ENCODE results near the gene KLF15. TPM values are rescaled to one million over a fixed set of nuclear protein-coding genes. Genes with fewer than 3 reads are reported as not detected.

KLF15 gene
- total RNA-seq, 1 donor from 2014 or later, result 19.3 TPM

DNA sequence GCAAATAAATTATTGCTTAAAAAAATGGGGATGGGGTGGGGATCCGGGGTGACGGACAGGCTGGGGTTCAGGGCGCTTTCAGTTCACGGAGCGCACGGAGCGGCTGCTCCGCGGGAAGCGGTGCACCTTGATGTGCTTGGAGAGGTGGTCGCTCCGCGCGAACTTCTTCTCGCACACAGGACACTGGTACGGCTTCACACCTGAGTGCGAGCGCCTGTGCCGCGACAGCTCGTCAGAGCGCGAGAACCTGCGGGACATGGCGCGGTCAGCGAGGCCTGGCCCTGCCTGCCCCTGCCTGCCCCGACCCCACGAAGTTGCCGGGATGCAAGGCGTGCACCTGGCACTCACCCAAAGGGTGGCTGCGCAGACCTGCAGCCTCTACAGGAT, 13.6 kb downstream of the KLF15 start:
- Mint-ChIP-seq H3K4me1 (peaks cover 21% of the 10 kb centered on the region), H3K9me3 (no peaks in the 10 kb centered on the region), H3K4me3 (no peak overlapping the region), H3K27me3 (ENCODE audit: low read depth) (no peaks in the 10 kb centered on the region), H3K27ac (ENCODE audit: unreplicated experiment) (no peak overlapping the region), H3K36me3 (ENCODE audit: low read depth) (peaks cover 2% of the 10 kb centered on the region)
- TF ChIP-seq, protein P1, sequence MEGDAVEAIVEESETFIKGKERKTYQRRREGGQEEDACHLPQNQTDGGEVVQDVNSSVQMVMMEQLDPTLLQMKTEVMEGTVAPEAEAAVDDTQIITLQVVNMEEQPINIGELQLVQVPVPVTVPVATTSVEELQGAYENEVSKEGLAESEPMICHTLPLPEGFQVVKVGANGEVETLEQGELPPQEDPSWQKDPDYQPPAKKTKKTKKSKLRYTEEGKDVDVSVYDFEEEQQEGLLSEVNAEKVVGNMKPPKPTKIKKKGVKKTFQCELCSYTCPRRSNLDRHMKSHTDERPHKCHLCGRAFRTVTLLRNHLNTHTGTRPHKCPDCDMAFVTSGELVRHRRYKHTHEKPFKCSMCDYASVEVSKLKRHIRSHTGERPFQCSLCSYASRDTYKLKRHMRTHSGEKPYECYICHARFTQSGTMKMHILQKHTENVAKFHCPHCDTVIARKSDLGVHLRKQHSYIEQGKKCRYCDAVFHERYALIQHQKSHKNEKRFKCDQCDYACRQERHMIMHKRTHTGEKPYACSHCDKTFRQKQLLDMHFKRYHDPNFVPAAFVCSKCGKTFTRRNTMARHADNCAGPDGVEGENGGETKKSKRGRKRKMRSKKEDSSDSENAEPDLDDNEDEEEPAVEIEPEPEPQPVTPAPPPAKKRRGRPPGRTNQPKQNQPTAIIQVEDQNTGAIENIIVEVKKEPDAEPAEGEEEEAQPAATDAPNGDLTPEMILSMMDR (conservative IDR thresholded peaks at IDR 0.05), result no peak
- no peak for DNase-seq (ENCODE audit: low read depth, low spot score)

DNA sequence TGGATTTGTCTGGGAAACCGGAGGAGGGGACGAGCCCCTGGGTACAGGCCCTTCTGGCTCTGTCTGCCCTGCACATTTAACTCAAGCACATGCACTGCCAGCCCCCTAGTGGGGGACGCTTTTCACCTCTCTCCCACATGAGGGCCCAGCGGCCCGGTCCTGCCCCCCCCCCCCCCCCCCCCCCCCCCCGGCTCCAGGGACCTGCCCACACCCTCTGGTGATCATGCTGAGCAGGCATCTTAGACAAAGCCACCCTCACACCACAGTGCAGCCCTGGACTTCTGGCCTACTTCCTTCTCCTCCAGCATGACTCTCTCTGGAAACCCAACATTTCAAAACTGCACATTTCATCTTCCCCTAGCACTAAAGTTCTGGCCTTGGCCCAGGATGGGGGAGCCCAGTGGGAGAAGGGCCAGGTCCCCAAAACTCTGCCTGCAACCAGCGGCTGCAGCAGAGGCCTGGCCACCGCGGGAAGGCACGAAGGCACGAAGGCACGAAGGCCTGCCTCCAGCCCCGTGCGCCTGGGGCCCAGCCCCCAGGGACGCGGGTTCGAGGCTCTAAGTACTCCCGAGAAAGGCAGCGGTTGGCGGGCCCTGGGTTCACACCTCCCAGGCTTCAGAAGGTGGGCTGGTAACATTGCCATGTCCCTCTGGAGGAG, 14.1 kb downstream of the KLF15 start:
- peaks cover 17% of the 10 kb centered on the region for H3K4me1 Mint-ChIP-seq
- DNase-seq (ENCODE audit: low read depth, low spot score), result peak; percentile 26
- H3K27me3 Mint-ChIP-seq (ENCODE audit: low read depth), result no peaks in the 10 kb centered on the region
- no peaks in the 10 kb centered on the region for H3K36me3 Mint-ChIP-seq (ENCODE audit: low read depth)
- peak overlapping the region; percentile 78 for H3K27ac Mint-ChIP-seq (ENCODE audit: unreplicated experiment)
- H3K9me3 Mint-ChIP-seq, result no peaks in the 10 kb centered on the region
- TF ChIP-seq, protein P1 (conservative IDR thresholded peaks at IDR 0.05), result no peak
- no peak overlapping the region for H3K4me3 Mint-ChIP-seq

DNA sequence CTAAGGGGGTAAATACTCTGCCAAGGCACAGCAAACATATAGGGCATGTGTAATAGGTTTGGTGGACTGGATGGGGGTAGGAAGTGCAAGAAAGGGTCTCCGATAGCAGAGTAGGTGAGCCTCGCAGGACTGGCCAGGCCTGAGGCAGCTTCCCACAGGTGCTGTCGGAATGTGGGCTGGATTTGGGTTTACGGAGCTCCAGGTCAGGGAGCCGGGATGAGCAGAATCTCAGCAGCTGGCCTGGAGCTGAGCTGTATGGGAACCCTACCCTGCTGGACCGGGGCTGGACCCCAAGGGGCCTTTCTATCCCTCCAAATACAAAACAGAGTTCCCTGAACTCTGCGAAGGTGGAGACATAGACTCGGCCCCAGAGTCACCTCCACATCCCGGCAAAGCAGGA, 15.0 kb downstream of the KLF15 start:
- H3K27ac Mint-ChIP-seq (ENCODE audit: unreplicated experiment), result peak overlapping the region; percentile 83

DNA sequence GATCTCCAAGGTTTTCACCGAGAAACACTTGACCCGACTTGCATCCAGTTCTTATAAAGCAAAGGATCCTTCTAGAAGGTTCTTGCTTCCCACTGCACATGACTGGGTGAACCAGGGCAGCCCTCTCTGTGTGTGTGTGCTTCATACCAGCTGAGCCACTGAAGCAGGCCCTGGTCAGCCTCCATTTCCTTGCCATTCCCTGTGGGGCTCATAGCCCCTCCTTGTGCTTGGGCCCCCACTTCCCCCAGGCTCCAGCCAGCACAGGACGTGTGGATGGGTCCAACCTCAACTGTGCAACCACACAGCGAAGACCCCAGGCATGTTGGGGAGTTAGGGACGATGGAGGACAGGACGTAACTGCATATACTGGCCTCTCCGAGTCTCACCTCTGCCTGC, 15.5 kb downstream of the KLF15 start:
- DNase-seq (ENCODE audit: low read depth, low spot score), result no peak
- Mint-ChIP-seq H3K36me3 (ENCODE audit: low read depth) (no peaks in the 10 kb centered on the region), H3K27ac (ENCODE audit: unreplicated experiment) (peak overlapping the region; percentile 83), H3K9me3 (no peaks in the 10 kb centered on the region), H3K27me3 (ENCODE audit: low read depth) (no peaks in the 10 kb centered on the region), H3K4me3 (no peak overlapping the region), H3K4me1 (peaks cover 16% of the 10 kb centered on the region)
- TF ChIP-seq, protein P1 (conservative IDR thresholded peaks at IDR 0.05), result no peak

More for the DNA sequence above, 15.0 kb downstream of the KLF15 start:
- H3K4me1 Mint-ChIP-seq, result peaks cover 16% of the 10 kb centered on the region
- no peak for DNase-seq (ENCODE audit: low read depth, low spot score)
- H3K36me3 Mint-ChIP-seq (ENCODE audit: low read depth), result no peaks in the 10 kb centered on the region
- H3K27me3 Mint-ChIP-seq (ENCODE audit: low read depth), result no peaks in the 10 kb centered on the region
- no peak overlapping the region for H3K4me3 Mint-ChIP-seq
- H3K9me3 Mint-ChIP-seq, result no peaks in the 10 kb centered on the region
- TF ChIP-seq, protein P1 (conservative IDR thresholded peaks at IDR 0.05), result no peak

DNA sequence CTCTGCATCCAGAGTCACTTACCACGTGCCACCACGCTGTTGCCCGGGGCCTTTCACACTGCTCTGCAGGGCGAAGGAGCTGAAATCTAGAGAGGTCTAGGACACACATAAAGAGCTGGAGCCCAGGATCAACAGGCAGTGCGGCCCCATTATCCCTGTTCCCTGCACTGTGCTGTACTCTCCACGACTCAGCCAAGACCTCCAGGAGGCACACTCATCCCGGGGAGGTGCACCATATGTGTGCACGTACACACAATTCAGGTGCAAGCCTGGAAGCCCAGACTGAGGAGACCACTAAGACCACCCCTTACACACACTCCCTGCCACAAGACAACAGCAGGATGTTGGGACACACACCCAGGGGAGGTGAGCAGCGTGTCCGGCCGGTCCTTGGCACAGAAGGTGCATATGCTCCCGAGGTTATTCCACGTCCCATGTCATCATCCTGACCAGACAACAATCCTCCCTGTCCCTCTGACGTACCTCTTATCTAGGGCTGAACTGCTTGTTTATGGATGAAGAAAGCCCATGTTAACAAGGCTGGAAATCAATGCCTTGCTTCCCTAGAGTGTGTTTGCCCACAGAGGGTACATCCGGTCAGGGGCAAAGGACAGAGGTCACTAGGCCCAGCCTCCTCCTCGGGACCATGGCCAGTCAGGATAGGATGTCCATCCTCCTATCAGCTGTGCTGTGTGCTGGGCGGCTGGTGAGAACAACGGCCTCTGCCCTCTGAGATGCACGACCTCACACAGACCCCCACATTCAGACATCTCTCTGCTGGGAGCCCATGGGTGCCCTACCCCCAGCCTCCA, 16.1 kb downstream of the KLF15 start:
- Mint-ChIP-seq H3K4me3 (no peak overlapping the region), H3K27ac (ENCODE audit: unreplicated experiment) (peak overlapping the region; percentile 65), H3K27me3 (ENCODE audit: low read depth) (no peaks in the 10 kb centered on the region), H3K36me3 (ENCODE audit: low read depth) (no peaks in the 10 kb centered on the region), H3K9me3 (no peaks in the 10 kb centered on the region), H3K4me1 (peaks cover 16% of the 10 kb centered on the region)
- DNase-seq (ENCODE audit: low read depth, low spot score), result no peak
- TF ChIP-seq, protein P1 (conservative IDR thresholded peaks at IDR 0.05), result no peak

Measured in neural crest cell (in vitro differentiated cells).